GM23338 (cell line): Measurements from ENCODE around the gene NNT. TPM values are rescaled to one million over a fixed set of nuclear protein-coding genes. Genes with fewer than 3 reads are reported as not detected.

Source experiments
- ATAC-seq: fragments of 200-7000 bp; cut with Tn5 transposase; 3 replicates; pipeline ENCODE4 v1.9.1; 2020
- DNase-seq: peaks from one replicate; pipeline ENCODE4 v3.0.0-alpha.2; 2015; ENCODE audit warnings: low spot score
- H2AFZ ChIP-seq: fragments of 200-600 bp; sonication (generic); 2 replicates; pipeline ENCODE4 v1.8.0; 2016; ENCODE audit warnings: antibody characterized with exemption, mild to moderate bottlenecking, moderate library complexity
- H3F3A ChIP-seq: fragments of 200-600 bp; sonication (generic); replicated peaks from 2 replicates; pipeline ENCODE4 v1.8.0; 2017; ENCODE audit warnings: antibody characterized with exemption, mixed run types, low read depth
- H3K27ac ChIP-seq: fragments of 200-600 bp; sonication (generic); 2 replicates; pipeline ENCODE4 v1.6.1; 2016; ENCODE audit warnings: low read depth
- H3K27me3 ChIP-seq: fragments of 200-600 bp; sonication (generic); 2 replicates; pipeline ENCODE4 v1.8.0; 2016; ENCODE audit warnings: mild to moderate bottlenecking, mixed run types, moderate library complexity; ENCODE audit not compliant: insufficient read depth
- H3K36me3 ChIP-seq: fragments of 200-600 bp; sonication (generic); 2 replicates; pipeline ENCODE4 v1.8.0; 2016; ENCODE audit warnings: mild to moderate bottlenecking; ENCODE audit not compliant: insufficient read depth
- H3K4me1 ChIP-seq: fragments of 200-600 bp; sonication (generic); 2 replicates; pipeline ENCODE4 v1.8.0; 2016; ENCODE audit warnings: mild to moderate bottlenecking, moderate library complexity; ENCODE audit not compliant: insufficient read depth
- H3K4me2 ChIP-seq: fragments of 200-600 bp; sonication (generic); 2 replicates; pipeline ENCODE4 v1.7.1; 2017; ENCODE audit warnings: mixed run types
- H3K4me3 ChIP-seq: fragments of 200-600 bp; sonication (generic); 2 replicates; pipeline ENCODE4 v1.6.1; 2016; ENCODE audit warnings: mixed run types
- H3K79me2 ChIP-seq: fragments of 200-600 bp; sonication (generic); replicated peaks from 2 replicates; pipeline ENCODE4 v1.8.0; 2017; ENCODE audit warnings: mild to moderate bottlenecking; ENCODE audit not compliant: insufficient read depth
- H3K9me2 ChIP-seq: fragments of 200-600 bp; sonication (generic); 2 replicates; pipeline ENCODE4 v1.8.0; 2017; ENCODE audit not compliant: insufficient read depth
- H4K20me1 ChIP-seq: fragments of 200-600 bp; sonication (generic); replicated peaks from 2 replicates; pipeline ENCODE4 v1.8.0; 2017; ENCODE audit warnings: mild to moderate bottlenecking; ENCODE audit not compliant: insufficient read depth
- H3K27ac Mint-ChIP-seq: 2 replicates; pipeline ENCODE4 v1.8.0; 2020; ENCODE audit warnings: inconsistent platforms, mild to moderate bottlenecking, moderate library complexity, mixed read lengths
- H3K27me3 Mint-ChIP-seq: 3 replicates; pipeline ENCODE4 v1.8.0; 2022; ENCODE audit warnings: low read depth, mild to moderate bottlenecking, moderate library complexity, mixed read lengths, inconsistent platforms; ENCODE audit not compliant: insufficient read depth, poor library complexity
- H3K36me3 Mint-ChIP-seq: 3 replicates; pipeline ENCODE4 v1.8.0; 2021; ENCODE audit warnings: low read depth, mild to moderate bottlenecking, inconsistent platforms, moderate library complexity, mixed read lengths
- H3K4me1 Mint-ChIP-seq: 3 replicates; pipeline ENCODE4 v1.8.0; 2020; ENCODE audit warnings: mild to moderate bottlenecking, inconsistent platforms, mixed read lengths
- H3K4me3 Mint-ChIP-seq: 3 replicates; pipeline ENCODE4 v1.8.0; 2021; ENCODE audit warnings: moderate library complexity, mild to moderate bottlenecking, inconsistent platforms, mixed read lengths
- H3K9me3 Mint-ChIP-seq: 3 replicates; pipeline ENCODE4 v1.8.0; 2020; ENCODE audit warnings: moderate library complexity, mild to moderate bottlenecking, inconsistent platforms, mixed read lengths
- CREB1 ChIP-seq: fragments of 250-450 bp; sonication (Bioruptor Pico); IDR thresholded peaks from 2 replicates; pipeline ENCODE4 v1.5.0; 2020; ENCODE audit warnings: low read depth, mild to moderate bottlenecking, moderate library complexity
- EZH2 ChIP-seq: fragments of 200-600 bp; sonication (generic); IDR thresholded peaks from one replicate; pipeline ENCODE4 v1.8.0; 2017; ENCODE audit warnings: antibody characterized with exemption, mild to moderate bottlenecking, low read depth; ENCODE audit not compliant: unreplicated experiment
- EZH2phosphoT487 ChIP-seq: fragments of 200-600 bp; sonication (generic); IDR thresholded peaks from one replicate; pipeline ENCODE4 v1.8.1; 2018; ENCODE audit warnings: antibody characterized with exemption; ENCODE audit not compliant: unreplicated experiment
- JUNB ChIP-seq: IDR thresholded peaks from one replicate; pipeline ENCODE4 v1.6.1; 2016; ENCODE audit warnings: antibody characterized with exemption; ENCODE audit not compliant: unreplicated experiment
- NANOG ChIP-seq: IDR thresholded peaks from 2 replicates; pipeline ENCODE4 v1.6.1; 2016; ENCODE audit warnings: antibody characterized with exemption, borderline replicate concordance
- POLR2AphosphoS5 ChIP-seq: IDR thresholded peaks from 2 replicates; pipeline ENCODE4 v1.6.1; 2016; ENCODE audit warnings: antibody characterized with exemption, low read depth
- STAT1 ChIP-seq: IDR thresholded peaks from one replicate; pipeline ENCODE4 v1.6.1; 2016; ENCODE audit warnings: antibody characterized with exemption; ENCODE audit not compliant: unreplicated experiment
- ZNF114 ChIP-seq: fragments of 250-450 bp; sonication (Bioruptor Pico); IDR thresholded peaks from 2 replicates; pipeline ENCODE4 v1.5.0; 2020; ENCODE audit warnings: mild to moderate bottlenecking, moderate library complexity
- ZNF331 ChIP-seq: fragments of 250-450 bp; sonication (Bioruptor Pico); IDR thresholded peaks from 2 replicates; pipeline ENCODE4 v1.5.0; 2020; ENCODE audit warnings: low read depth, mild to moderate bottlenecking, moderate library complexity
- polyA plus RNA-seq: library from polyadenylated mRNA; unstranded; fragments of >200 nt; fragmentation: Nextera tagmentation; extraction: Ambion mirVana; gene quantifications from 2 replicates; pipeline ENCODE4 v1.2.1, GENCODE V29; 2016
- total RNA-seq: library from RNA; depleted of rRNA; stranded (reverse); fragments of >200 nt; shearing (Covaris generic); gene quantifications from 2 replicates; pipeline ENCODE4 v1.2.3, GENCODE V29; 2014
- TF ChIP-seq, protein P1 (sequence below): IDR thresholded peaks from one replicate; pipeline ENCODE4 v1.6.1; 2018; ENCODE audit warnings: antibody characterized with exemption; ENCODE audit not compliant: unreplicated experiment
- TF ChIP-seq, protein P2 (sequence below), 2 experiments: fragments of 200-600 bp in 1 of 2; sonication (generic) in 1 of 2; conservative IDR thresholded peaks; 2 replicates each; pipeline versions ENCODE4 v1.5.1 to v1.6.1; 2016 to 2017; ENCODE audit warnings: antibody characterized with exemption in 2 of 2, low read depth in 2 of 2, mild to moderate bottlenecking in 2 of 2, moderate library complexity in 1 of 2
- TF ChIP-seq, protein P3 (sequence below): fragments of 250-450 bp; sonication (Bioruptor Pico); IDR thresholded peaks from 2 replicates; pipeline ENCODE4 v1.5.0; 2020; ENCODE audit warnings: mild to moderate bottlenecking, moderate library complexity
- TF ChIP-seq, protein P4 (sequence below): IDR thresholded peaks from 2 replicates; pipeline ENCODE4 v1.6.1; 2016; ENCODE audit warnings: antibody characterized with exemption

The NNT gene
- total and polyA plus RNA-seq, 2 experiments from 2014 or later, result 10.8 to 15.9 TPM

DNA sequence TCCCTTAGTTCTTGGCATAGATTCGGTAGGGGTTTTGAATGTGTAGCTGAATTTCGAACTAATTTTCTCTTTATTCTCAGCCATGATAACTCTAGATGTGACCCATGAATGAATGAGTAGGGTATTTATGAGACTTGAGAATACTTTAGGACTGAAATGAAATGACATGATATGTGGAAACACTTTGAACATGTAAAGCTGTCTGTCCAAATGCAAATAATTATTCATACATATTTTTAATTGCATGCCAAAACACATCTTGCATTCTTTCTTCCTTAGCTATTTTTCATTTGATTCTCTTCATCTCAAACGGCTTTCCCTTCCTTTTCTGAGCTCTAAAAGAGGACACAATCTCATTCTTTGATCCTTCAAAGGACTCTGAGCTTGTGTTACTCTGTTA, 3.4 kb downstream of the NNT start:
- Histone ChIP-seq H3K4me1 (peaks cover 9% of the 10 kb centered on the region), H3K36me3 (no peaks in the 10 kb centered on the region), H2AFZ (no peak overlapping the region), H3K4me2 (no peak overlapping the region), H3K27me3 (peaks cover 13% of the 10 kb centered on the region), H3F3A (no peaks in the 10 kb centered on the region), H3K4me3 (no peak overlapping the region), H3K79me2 (no peaks in the 10 kb centered on the region; the same call in 1 of the 2 replicates), H4K20me1 (peaks cover 9% of the 10 kb centered on the region; the same call in 1 of the 2 replicates), H3K27ac (no peak overlapping the region), H3K9me2 (no peaks in the 10 kb centered on the region)
- DNase-seq (no peak), ATAC-seq (no peak)
- Mint-ChIP-seq H3K9me3 (no peaks in the 10 kb centered on the region; the same call in 2 of the 3 replicates), H3K36me3 (no peaks in the 10 kb centered on the region), H3K27ac (no peak overlapping the region), H3K4me1 (peaks cover 27% of the 10 kb centered on the region), H3K27me3 (peaks cover 14% of the 10 kb centered on the region), H3K4me3 (no peak overlapping the region)
- TF ChIP-seq ZNF114 (CRISPR knock-in tag) (no peak), EZH2 (no peak), JUNB (no peak), ZNF331 (CRISPR knock-in tag) (no peak), STAT1 (no peak), EZH2phosphoT487 (no peak), POLR2AphosphoS5 (no peak), NANOG (no peak), CREB1 (no peak)
- TF ChIP-seq, protein P1, sequence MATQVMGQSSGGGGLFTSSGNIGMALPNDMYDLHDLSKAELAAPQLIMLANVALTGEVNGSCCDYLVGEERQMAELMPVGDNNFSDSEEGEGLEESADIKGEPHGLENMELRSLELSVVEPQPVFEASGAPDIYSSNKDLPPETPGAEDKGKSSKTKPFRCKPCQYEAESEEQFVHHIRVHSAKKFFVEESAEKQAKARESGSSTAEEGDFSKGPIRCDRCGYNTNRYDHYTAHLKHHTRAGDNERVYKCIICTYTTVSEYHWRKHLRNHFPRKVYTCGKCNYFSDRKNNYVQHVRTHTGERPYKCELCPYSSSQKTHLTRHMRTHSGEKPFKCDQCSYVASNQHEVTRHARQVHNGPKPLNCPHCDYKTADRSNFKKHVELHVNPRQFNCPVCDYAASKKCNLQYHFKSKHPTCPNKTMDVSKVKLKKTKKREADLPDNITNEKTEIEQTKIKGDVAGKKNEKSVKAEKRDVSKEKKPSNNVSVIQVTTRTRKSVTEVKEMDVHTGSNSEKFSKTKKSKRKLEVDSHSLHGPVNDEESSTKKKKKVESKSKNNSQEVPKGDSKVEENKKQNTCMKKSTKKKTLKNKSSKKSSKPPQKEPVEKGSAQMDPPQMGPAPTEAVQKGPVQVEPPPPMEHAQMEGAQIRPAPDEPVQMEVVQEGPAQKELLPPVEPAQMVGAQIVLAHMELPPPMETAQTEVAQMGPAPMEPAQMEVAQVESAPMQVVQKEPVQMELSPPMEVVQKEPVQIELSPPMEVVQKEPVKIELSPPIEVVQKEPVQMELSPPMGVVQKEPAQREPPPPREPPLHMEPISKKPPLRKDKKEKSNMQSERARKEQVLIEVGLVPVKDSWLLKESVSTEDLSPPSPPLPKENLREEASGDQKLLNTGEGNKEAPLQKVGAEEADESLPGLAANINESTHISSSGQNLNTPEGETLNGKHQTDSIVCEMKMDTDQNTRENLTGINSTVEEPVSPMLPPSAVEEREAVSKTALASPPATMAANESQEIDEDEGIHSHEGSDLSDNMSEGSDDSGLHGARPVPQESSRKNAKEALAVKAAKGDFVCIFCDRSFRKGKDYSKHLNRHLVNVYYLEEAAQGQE, result no peak
- TF ChIP-seq, protein P2, sequence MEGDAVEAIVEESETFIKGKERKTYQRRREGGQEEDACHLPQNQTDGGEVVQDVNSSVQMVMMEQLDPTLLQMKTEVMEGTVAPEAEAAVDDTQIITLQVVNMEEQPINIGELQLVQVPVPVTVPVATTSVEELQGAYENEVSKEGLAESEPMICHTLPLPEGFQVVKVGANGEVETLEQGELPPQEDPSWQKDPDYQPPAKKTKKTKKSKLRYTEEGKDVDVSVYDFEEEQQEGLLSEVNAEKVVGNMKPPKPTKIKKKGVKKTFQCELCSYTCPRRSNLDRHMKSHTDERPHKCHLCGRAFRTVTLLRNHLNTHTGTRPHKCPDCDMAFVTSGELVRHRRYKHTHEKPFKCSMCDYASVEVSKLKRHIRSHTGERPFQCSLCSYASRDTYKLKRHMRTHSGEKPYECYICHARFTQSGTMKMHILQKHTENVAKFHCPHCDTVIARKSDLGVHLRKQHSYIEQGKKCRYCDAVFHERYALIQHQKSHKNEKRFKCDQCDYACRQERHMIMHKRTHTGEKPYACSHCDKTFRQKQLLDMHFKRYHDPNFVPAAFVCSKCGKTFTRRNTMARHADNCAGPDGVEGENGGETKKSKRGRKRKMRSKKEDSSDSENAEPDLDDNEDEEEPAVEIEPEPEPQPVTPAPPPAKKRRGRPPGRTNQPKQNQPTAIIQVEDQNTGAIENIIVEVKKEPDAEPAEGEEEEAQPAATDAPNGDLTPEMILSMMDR (conservative IDR thresholded peaks at IDR 0.05; ENCODE audit: low read depth in 2 of 2), result no peak
- TF ChIP-seq, protein P3, sequence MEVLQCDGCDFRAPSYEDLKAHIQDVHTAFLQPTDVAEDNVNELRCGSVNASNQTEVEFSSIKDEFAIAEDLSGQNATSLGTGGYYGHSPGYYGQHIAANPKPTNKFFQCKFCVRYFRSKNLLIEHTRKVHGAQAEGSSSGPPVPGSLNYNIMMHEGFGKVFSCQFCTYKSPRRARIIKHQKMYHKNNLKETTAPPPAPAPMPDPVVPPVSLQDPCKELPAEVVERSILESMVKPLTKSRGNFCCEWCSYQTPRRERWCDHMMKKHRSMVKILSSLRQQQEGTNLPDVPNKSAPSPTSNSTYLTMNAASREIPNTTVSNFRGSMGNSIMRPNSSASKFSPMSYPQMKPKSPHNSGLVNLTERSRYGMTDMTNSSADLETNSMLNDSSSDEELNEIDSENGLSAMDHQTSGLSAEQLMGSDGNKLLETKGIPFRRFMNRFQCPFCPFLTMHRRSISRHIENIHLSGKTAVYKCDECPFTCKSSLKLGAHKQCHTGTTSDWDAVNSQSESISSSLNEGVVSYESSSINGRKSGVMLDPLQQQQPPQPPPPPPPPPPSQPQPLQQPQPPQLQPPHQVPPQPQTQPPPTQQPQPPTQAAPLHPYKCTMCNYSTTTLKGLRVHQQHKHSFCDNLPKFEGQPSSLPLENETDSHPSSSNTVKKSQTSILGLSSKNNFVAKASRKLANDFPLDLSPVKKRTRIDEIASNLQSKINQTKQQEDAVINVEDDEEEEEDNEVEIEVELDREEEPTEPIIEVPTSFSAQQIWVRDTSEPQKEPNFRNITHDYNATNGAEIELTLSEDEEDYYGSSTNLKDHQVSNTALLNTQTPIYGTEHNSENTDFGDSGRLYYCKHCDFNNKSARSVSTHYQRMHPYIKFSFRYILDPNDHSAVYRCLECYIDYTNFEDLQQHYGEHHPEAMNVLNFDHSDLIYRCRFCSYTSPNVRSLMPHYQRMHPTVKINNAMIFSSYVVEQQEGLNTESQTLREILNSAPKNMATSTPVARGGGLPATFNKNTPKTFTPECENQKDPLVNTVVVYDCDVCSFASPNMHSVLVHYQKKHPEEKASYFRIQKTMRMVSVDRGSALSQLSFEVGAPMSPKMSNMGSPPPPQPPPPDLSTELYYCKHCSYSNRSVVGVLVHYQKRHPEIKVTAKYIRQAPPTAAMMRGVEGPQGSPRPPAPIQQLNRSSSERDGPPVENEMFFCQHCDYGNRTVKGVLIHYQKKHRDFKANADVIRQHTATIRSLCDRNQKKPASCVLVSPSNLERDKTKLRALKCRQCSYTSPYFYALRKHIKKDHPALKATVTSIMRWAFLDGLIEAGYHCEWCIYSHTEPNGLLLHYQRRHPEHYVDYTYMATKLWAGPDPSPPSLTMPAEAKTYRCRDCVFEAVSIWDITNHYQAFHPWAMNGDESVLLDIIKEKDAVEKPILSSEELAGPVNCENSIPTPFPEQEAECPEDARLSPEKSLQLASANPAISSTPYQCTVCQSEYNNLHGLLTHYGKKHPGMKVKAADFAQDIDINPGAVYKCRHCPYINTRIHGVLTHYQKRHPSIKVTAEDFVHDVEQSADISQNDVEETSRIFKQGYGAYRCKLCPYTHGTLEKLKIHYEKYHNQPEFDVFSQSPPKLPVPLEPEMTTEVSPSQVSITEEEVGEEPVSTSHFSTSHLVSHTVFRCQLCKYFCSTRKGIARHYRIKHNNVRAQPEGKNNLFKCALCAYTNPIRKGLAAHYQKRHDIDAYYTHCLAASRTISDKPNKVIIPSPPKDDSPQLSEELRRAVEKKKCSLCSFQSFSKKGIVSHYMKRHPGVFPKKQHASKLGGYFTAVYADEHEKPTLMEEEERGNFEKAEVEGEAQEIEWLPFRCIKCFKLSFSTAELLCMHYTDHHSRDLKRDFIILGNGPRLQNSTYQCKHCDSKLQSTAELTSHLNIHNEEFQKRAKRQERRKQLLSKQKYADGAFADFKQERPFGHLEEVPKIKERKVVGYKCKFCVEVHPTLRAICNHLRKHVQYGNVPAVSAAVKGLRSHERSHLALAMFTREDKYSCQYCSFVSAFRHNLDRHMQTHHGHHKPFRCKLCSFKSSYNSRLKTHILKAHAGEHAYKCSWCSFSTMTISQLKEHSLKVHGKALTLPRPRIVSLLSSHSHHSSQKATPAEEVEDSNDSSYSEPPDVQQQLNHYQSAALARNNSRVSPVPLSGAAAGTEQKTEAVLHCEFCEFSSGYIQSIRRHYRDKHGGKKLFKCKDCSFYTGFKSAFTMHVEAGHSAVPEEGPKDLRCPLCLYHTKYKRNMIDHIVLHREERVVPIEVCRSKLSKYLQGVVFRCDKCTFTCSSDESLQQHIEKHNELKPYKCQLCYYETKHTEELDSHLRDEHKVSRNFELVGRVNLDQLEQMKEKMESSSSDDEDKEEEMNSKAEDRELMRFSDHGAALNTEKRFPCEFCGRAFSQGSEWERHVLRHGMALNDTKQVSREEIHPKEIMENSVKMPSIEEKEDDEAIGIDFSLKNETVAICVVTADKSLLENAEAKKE (CRISPR knock-in tag), result no peak
- TF ChIP-seq, protein P4, sequence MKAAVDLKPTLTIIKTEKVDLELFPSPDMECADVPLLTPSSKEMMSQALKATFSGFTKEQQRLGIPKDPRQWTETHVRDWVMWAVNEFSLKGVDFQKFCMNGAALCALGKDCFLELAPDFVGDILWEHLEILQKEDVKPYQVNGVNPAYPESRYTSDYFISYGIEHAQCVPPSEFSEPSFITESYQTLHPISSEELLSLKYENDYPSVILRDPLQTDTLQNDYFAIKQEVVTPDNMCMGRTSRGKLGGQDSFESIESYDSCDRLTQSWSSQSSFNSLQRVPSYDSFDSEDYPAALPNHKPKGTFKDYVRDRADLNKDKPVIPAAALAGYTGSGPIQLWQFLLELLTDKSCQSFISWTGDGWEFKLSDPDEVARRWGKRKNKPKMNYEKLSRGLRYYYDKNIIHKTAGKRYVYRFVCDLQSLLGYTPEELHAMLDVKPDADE, result no peak
